ENCODE measurements around the gene LRTM2.
A peak's percentile ranks its signal among the peaks of the same experiment; 100 is the strongest.

The LRTM2 gene

DNA sequence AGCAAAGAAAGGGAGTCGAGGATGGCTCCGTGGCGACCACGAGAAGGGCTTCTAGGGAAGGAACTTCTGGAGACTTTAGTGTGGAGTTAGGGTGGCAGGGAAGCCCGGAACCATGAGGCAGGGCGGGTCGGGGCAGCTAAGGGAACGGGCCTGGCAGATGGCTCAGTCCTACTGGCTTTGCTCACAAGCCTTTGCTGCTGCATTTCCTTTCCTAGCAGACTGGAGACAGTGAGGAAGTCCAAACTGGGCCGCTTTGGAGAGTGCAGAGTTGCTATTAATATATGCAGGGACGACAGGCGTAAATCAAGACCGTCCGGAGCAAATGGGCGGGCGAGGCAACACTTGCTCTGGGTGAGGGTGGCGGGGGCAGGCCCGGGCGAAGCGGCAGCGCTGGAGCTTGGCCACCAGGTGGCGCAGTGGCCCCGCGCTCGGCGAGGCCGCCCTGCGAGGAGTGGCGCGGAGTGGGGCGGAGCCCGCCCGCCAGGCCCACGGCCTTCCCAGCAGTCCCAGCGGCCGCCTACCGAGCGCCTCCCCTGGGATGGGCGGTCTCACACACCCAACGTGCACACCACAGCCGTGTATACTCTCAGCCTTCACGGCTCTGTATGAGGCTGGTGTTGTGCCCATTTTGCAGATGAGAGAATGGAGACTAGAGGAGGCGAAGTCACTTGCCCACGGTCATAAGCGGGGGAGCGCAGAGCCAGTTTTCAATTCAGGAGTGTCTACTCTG lies 24.4 kb upstream of the LRTM2 start:
- H3K36me3 ChIP-seq (ENCODE audit: control insufficient read depth, insufficient read depth, low read length) = no peaks in the 10 kb centered on the region
- peak; percentile 96 for DNase-seq (ENCODE audit: extremely low read depth, insufficient read length)
- H3K27me3 ChIP-seq (replicated peaks; ENCODE audit: control insufficient read depth, insufficient read depth, low read length) = no peaks in the 10 kb centered on the region
- peak overlapping the region; percentile 76 for H3K4me3 ChIP-seq (replicated peaks; ENCODE audit: low read depth, low read length)
- TF ChIP-seq, protein P1, sequence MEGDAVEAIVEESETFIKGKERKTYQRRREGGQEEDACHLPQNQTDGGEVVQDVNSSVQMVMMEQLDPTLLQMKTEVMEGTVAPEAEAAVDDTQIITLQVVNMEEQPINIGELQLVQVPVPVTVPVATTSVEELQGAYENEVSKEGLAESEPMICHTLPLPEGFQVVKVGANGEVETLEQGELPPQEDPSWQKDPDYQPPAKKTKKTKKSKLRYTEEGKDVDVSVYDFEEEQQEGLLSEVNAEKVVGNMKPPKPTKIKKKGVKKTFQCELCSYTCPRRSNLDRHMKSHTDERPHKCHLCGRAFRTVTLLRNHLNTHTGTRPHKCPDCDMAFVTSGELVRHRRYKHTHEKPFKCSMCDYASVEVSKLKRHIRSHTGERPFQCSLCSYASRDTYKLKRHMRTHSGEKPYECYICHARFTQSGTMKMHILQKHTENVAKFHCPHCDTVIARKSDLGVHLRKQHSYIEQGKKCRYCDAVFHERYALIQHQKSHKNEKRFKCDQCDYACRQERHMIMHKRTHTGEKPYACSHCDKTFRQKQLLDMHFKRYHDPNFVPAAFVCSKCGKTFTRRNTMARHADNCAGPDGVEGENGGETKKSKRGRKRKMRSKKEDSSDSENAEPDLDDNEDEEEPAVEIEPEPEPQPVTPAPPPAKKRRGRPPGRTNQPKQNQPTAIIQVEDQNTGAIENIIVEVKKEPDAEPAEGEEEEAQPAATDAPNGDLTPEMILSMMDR (IDR thresholded peaks at IDR 0.05; ENCODE audit: insufficient read depth, low read length, poor library complexity, severe bottlenecking) = peak; percentile 47

DNA sequence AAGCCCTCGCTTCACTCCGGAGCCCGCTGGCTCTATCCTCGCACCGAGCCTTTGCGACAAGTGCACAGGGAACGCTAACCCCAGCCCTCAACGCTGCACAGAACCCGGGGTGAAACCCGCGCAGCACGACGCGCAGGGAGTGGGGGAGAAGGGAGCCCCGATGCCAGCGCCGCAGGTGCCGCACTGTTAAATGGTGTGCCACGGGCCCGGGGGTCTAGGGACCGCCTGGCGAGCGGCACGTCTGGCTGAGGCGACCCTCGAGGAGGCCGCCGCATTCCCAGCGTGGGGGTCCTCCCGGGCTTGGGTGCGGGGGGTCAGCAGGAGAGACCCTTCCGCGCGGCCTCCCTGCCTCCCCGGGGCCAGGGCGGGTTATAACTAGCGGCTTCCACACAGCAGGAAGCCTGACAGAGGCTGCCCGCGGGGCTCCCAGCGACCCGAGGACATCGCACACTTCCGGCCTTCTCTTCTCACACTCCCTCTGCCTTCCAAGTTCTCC lies 23.8 kb upstream of the LRTM2 start:
- Histone ChIP-seq H3K4me3 (replicated peaks; ENCODE audit: low read depth, low read length) (peak overlapping the region; percentile 76), H3K36me3 (ENCODE audit: control insufficient read depth, insufficient read depth, low read length) (no peaks in the 10 kb centered on the region), H3K27me3 (replicated peaks; ENCODE audit: control insufficient read depth, insufficient read depth, low read length) (no peaks in the 10 kb centered on the region)
- TF ChIP-seq, protein P1 (IDR thresholded peaks at IDR 0.05; ENCODE audit: insufficient read depth, low read length, poor library complexity, severe bottlenecking) = no peak
- DNase-seq (ENCODE audit: extremely low read depth, insufficient read length) = no peak

DNA sequence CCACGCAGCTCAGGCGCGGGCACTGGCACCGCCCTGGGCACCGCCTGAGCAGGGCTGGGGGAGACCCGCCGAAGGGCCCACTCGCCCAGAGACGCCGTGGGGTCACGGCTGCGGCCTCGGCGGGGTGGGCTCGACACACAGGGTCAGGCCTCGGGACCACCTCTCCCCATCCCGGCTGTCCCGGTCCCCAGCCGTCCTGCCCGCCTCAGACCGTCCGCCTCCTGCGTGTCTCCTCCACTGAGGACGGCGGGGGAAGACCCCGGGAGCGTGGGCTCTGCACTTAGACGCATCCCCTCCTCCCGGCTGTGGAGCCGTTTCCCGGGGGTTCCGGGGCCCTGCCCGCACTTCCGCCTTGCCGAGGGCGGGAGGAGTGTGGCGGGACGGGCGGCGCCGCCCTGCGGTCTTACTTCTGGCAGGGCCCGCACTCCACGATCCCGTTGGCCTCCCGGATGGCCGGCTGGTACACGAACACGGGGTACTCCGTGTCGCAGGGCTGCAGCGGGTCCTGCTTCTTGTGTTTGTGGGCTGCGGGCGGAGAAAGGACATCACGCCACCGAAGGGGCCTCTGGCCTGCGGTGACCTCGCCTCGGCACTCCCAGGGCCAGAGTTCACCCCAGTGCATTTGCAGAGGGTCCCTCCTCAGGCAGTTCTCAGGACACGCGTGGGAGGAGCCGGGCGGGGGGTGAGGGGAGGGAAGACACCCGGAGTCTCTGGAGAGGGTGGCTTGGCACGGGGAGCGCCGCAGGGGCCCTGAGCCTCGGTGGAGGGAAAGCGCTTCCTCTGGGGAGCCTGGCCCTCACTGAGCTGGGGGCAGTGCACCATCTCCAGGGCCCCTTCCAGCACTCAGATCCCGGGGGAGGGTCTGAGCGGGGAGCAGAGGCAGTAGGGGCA lies 23.1 kb upstream of the LRTM2 start:
- Histone ChIP-seq H3K4me3 (replicated peaks; ENCODE audit: low read depth, low read length) (peak overlapping the region; percentile 76), H3K36me3 (ENCODE audit: control insufficient read depth, insufficient read depth, low read length) (no peaks in the 10 kb centered on the region), H3K27me3 (replicated peaks; ENCODE audit: control insufficient read depth, insufficient read depth, low read length) (no peaks in the 10 kb centered on the region)
- peak; percentile 76 for DNase-seq (ENCODE audit: extremely low read depth, insufficient read length)
- TF ChIP-seq, protein P1 (IDR thresholded peaks at IDR 0.05; ENCODE audit: insufficient read depth, low read length, poor library complexity, severe bottlenecking) = peak; percentile 12

DNA sequence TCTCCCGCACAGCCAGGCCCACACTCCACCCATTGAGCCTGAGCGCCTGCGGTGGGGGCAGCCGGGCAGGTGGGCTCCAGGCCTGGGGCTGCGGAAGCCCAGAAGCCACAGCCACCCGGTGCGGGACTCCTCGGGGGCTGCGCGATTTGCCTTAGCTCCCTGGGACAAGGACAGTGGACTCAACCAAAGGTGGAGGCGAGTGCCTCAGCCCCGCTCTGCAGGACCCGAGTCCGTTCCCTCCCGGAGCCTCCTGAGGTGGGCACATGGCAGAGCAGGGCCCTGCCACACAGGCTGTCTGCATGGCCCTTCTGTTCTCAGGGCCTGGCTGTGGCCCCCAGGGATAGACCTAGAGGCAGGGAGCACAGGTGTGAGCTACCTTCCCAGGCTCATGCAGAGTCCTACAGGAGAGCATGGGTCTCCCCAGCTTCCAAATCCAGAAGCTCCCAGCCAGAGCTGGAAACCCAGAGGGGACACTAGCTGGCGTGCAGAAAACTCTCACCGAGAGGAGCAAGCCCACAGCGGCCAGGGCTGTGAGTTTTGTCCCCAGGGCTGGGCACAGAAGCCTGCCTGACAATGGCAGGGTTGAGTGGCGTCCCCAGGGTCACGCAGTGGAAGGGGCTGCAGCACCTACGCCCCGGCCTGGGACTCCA lies 22.2 kb upstream of the LRTM2 start:
- Histone ChIP-seq H3K36me3 (ENCODE audit: control insufficient read depth, insufficient read depth, low read length) (no peaks in the 10 kb centered on the region), H3K4me3 (replicated peaks; ENCODE audit: low read depth, low read length) (no peak overlapping the region), H3K27me3 (replicated peaks; ENCODE audit: control insufficient read depth, insufficient read depth, low read length) (no peaks in the 10 kb centered on the region)
- TF ChIP-seq, protein P1 (IDR thresholded peaks at IDR 0.05; ENCODE audit: insufficient read depth, low read length, poor library complexity, severe bottlenecking) = no peak
- no peak for DNase-seq (ENCODE audit: extremely low read depth, insufficient read length)

DNA sequence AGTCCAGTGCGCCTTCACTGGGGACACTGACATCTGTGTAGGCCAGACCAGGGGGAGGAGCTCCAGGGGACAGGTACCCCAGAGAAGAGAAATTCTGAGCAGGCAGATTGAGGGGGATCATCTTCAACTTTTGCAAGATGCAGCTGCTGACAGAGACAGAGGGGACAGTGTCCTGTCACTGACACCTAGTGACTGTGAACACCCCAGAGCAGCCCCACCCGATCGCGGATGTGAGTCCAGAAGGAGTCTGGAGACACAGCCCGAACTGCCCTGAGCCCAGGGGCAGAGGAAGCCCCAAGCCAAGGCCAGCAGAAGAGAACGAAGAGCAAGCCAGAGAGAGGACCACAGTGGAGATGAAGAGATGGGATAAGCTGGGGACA lies 21.7 kb upstream of the LRTM2 start:
- no peaks in the 10 kb centered on the region for H3K36me3 ChIP-seq (ENCODE audit: control insufficient read depth, insufficient read depth, low read length)
- no peak for DNase-seq (ENCODE audit: extremely low read depth, insufficient read length)
- H3K27me3 ChIP-seq (replicated peaks; ENCODE audit: control insufficient read depth, insufficient read depth, low read length) = no peaks in the 10 kb centered on the region
- TF ChIP-seq, protein P1 (IDR thresholded peaks at IDR 0.05; ENCODE audit: insufficient read depth, low read length, poor library complexity, severe bottlenecking) = no peak
- no peak overlapping the region for H3K4me3 ChIP-seq (replicated peaks; ENCODE audit: low read depth, low read length)
